ENCODE data around the gene PTPN20.

PTPN20 gene

DNA sequence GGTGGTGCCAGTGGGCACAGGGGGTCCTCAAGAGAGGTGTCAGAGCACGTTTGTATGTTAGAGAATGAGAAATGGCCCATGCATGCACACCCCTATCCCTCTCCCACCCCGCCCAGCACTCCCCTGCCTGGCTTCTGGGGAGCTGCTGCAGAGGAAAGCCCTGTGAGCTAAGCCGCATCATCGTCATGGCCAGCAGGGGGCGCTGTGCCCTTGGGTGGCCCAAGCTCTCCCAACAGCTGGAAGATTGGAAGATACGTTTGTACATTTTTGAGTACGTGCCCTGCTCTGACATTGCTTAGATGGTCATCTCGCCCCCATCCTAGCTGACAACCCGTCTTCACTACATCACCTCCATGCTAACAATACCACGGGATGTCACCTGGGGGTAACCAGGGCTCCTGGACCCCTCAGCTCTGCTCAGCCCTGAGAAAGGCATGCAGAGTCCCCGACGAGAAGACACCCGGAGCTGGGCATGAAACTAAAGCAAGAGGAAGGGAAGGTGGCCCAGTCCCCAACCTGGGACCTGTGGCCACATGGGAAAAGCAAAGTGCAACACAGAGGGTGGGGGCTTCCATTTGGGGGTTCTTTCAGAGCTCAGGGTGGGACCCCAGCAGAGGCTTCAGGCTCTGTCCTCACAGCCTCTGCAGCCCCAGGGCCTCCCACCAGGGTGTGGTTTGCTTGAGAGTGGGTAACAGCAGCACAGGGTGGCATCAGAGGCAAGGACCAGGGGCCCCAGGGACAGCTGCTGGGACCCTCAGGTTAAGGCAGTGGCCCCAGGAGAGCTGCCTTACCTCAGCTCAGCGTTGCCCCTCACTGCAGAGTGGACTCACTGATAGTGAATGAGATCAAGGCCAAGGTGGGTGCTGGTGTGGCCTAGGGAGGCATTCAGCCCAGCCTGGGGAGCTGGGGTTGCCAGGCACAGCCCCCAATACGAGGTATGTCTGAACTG lies 136.6 kb downstream of the PTPN20 start:
- peak; percentile 89 for TF ChIP-seq CTCF (IDR thresholded peaks at IDR 0.05; ENCODE audit: low read depth, low read length)
- no peak for DNase-seq (ENCODE audit: extremely low read depth, low read depth)

- no peak for DNase-seq (ENCODE audit: extremely low read depth, low read depth)
- no peak; the same call in 1 of the 2 replicates for TF ChIP-seq CTCF (IDR thresholded peaks at IDR 0.05; ENCODE audit: low read depth, low read length)
Observed at GRCh38 chr10:47048526-47048905, 137.3 kb downstream of the PTPN20 start.

GRCh38 chr10:47049056-47049851 lies 138.0 kb downstream of the PTPN20 start:
- TF ChIP-seq CTCF (IDR thresholded peaks at IDR 0.05; ENCODE audit: low read depth, low read length) = no peak
- no peak for DNase-seq (ENCODE audit: extremely low read depth, low read depth)

GRCh38 chr10:47049906-47050305 lies 138.7 kb downstream of the PTPN20 start:
- no peak for TF ChIP-seq CTCF (IDR thresholded peaks at IDR 0.05; ENCODE audit: low read depth, low read length)
- no peak for DNase-seq (ENCODE audit: extremely low read depth, low read depth)

- DNase-seq (ENCODE audit: extremely low read depth, low read depth) = no peak
- TF ChIP-seq CTCF (IDR thresholded peaks at IDR 0.05; ENCODE audit: low read depth, low read length) = no peak
Observed at GRCh38 chr10:47050618-47051455, 139.6 kb downstream of the PTPN20 start.

GRCh38 chr10:47051741-47052238 lies 140.6 kb downstream of the PTPN20 start:
- TF ChIP-seq CTCF (IDR thresholded peaks at IDR 0.05; ENCODE audit: low read depth, low read length) = no peak
- no peak for DNase-seq (ENCODE audit: extremely low read depth, low read depth)

All from AG09319 (cell line).